ENCODE data around the gene TBC1D10A.
A peak's percentile ranks its signal among the peaks of the same experiment; 100 is the strongest.

TBC1D10A gene

DNA sequence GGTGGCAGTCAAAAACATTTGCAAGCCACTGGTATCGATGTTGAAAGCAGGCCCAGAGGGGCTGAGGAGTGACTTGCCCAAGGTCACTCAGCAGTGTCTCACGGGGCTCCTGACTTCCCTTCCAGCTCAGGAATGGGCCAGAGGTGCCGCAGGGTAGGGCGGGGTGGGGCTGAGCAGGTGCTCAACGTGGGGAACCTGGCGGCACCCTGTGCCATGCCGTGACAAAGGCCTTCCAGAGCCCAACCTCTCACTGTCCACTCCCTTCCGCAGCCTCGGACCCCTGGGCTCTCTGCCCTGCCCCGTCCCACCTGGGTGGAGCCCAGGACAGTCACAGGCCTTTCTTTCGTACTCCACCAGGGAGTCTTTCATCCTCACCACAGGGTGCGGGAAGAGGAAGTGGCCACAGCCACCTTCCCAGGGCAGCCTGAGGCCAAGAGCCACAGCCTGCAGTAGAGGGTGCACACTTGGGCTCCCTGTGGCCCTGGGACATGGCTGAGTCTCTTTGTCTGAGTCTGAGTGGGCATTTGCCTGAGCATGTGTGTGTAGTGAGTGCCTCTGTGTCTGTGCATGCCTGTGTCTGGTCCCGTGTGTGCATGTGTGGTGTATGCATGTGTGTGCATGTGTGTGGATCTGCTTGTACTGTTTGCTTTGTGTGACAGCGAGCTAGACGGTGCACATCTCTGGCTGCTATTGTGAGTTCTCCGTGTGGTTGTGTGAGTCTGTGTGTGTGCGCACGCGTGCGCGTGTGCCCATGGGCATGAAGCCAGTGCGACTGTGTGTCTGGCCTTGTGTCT lies 74.1 kb downstream of the TBC1D10A start:
- no peaks in the 10 kb centered on the region for H3K9me3 Mint-ChIP-seq
- peaks cover 48% of the 10 kb centered on the region for H3K4me1 Mint-ChIP-seq
- peak overlapping the region; percentile 59 for H3K27ac Mint-ChIP-seq
- ATAC-seq = no peak
- H3K36me3 Mint-ChIP-seq (ENCODE audit: low read depth) = no peaks in the 10 kb centered on the region
- DNase-seq = no peak
- no peak overlapping the region for H3K4me3 Mint-ChIP-seq
- H3K27me3 Mint-ChIP-seq = no peaks in the 10 kb centered on the region

GRCh38 chr22:30251711-30252110 lies 75.0 kb downstream of the TBC1D10A start:
- Mint-ChIP-seq H3K9me3 (no peaks in the 10 kb centered on the region), H3K4me1 (peaks cover 56% of the 10 kb centered on the region), H3K36me3 (ENCODE audit: low read depth) (no peaks in the 10 kb centered on the region), H3K27ac (peak overlapping the region; percentile 19), H3K27me3 (no peaks in the 10 kb centered on the region), H3K4me3 (no peak overlapping the region)
- ATAC-seq = no peak
- DNase-seq = no peak

DNA sequence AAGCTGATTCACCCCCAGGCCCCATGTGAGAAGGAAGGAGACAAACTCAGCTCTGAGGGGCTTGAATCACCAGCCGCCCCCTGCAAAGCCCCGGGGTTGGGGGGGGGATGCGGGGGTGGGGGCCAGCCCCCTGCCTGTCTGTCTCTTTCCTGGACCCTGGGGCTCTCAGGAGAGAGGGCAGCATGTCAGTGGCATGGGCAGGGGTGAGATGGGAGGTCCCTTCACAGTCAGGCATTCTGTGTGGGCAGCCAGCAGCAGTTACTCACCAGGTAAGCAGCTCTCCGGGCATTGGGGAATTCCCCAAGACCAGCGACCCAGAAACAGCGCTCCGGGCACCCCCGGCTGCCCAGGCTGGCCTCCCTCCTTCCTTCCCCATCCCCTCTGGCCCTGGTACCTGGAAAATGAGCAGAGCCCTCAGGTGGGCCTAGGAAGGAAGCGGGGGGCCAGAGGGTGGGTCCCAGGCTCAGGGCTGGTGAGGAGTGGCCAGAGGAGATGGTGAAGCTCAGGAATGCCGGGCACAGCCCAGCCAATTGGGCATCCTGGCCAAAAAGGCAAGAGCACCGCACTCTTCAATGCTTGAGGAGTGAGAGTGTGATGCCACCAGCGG lies 76.0 kb downstream of the TBC1D10A start:
- H3K27me3 Mint-ChIP-seq = no peaks in the 10 kb centered on the region
- peaks cover 4% of the 10 kb centered on the region for H3K36me3 Mint-ChIP-seq (ENCODE audit: low read depth)
- H3K4me3 Mint-ChIP-seq = no peak overlapping the region
- peak overlapping the region; percentile 80 for H3K27ac Mint-ChIP-seq
- DNase-seq (peak; percentile 69), ATAC-seq (peak; percentile 63)
- H3K9me3 Mint-ChIP-seq = no peaks in the 10 kb centered on the region
- H3K4me1 Mint-ChIP-seq = peaks cover 60% of the 10 kb centered on the region

DNA sequence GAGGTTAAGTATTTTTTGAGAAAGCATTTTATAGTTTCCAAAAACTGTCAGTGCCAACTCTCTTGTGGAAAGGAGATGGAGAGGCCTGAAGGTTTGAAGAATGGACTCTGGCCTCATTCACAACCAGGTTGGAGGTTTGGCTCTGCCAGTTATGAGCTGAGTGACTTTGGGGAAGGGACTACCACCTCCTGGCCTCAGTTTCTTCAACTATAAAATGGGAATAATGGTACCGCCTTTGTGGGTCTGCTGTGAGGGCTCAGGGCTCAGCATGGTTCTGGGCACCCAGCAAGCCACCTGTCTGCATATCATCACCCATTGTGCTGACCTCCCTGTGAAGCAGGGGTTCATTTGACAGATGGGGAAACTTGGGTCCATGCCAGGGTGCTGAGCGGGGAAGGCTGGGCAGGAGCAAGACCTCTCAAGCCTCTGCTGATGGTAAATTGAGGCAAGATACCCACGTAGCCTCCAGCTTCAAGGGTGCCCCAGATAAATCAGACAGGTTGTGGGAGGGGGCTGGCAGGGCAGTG lies 76.6 kb downstream of the TBC1D10A start:
- H3K27me3 Mint-ChIP-seq = no peaks in the 10 kb centered on the region
- H3K9me3 Mint-ChIP-seq = no peaks in the 10 kb centered on the region
- peaks cover 62% of the 10 kb centered on the region for H3K4me1 Mint-ChIP-seq
- no peak overlapping the region for H3K4me3 Mint-ChIP-seq
- DNase-seq (no peak), ATAC-seq (no peak)
- H3K27ac Mint-ChIP-seq = peak overlapping the region; percentile 80
- peaks cover 9% of the 10 kb centered on the region for H3K36me3 Mint-ChIP-seq (ENCODE audit: low read depth)

DNA sequence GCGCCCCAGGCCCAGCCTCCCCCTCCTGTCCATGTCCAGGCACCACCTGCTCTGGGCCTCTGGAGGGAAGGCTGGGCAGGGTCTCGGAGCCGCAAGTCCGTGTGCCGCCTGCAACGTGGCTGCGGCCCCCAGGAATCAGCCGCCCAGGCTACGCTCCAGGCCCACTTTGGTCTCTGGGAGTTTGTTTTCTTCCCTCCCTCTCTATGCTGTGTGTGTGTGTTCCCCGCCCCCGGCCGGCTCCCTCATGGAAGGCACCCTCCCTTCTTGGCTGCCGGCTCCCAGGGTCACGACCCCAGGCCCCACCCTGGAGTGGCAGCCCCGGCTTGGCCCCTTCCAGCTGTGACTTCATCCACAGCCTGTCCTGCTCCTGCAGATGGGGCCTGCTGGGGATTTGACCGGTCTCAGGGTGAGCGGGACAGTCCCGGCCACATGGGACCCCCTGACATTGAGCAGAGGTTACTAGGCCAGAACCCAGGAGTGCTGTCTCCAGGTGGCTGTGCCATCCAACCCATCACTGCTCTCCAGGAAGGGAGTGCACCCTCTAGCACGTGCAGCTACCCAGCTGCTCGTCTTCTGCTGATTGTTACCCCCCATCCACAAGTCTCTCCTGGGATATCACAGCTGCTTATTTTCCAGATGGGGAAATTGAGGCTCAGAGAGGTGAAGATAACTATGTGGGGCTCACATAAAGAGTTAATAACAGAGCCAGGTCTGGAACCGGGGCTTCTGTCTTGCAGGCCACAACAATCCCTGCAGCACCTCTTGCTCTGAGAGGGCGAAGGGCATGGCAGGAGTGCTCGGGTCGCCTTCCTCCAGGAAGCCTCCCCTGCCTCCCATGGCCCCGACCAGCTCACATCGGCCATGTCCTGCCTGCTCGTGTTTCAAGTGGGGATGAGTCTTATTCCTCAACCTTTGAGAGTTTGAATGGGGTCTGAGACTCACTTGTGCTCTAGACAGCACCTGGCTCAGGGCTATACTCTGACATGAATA lies 77.4 kb downstream of the TBC1D10A start:
- ATAC-seq (no peak), DNase-seq (no peak)
- Mint-ChIP-seq H3K27ac (peak overlapping the region; percentile 80), H3K9me3 (no peaks in the 10 kb centered on the region), H3K4me1 (peaks cover 70% of the 10 kb centered on the region), H3K27me3 (no peaks in the 10 kb centered on the region), H3K4me3 (no peak overlapping the region), H3K36me3 (ENCODE audit: low read depth) (peaks cover 16% of the 10 kb centered on the region)

DNA sequence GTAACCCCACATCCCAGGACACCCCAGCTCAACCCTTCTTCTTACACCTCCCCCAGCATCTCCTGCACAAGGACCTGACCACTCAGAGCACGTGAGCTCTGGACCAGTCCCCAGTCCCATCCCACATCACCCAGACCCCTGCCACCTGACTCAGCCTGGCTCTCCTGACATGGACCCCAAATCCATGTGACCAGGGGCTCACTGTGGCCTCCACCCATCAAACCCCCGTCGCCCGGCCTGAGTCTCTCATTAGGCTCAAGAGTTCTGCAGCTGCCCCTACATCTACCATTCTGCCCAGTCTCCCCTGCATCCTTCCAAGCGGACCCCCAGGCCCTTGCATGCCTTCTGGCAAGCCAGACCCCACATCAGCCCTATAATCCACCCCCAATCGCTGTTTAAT lies 78.3 kb downstream of the TBC1D10A start:
- Mint-ChIP-seq H3K9me3 (no peaks in the 10 kb centered on the region), H3K27me3 (no peaks in the 10 kb centered on the region), H3K36me3 (ENCODE audit: low read depth) (peaks cover 25% of the 10 kb centered on the region), H3K4me3 (no peak overlapping the region), H3K27ac (peak overlapping the region; percentile 73), H3K4me1 (peaks cover 76% of the 10 kb centered on the region)
- DNase-seq = no peak
- ATAC-seq = no peak

DNA sequence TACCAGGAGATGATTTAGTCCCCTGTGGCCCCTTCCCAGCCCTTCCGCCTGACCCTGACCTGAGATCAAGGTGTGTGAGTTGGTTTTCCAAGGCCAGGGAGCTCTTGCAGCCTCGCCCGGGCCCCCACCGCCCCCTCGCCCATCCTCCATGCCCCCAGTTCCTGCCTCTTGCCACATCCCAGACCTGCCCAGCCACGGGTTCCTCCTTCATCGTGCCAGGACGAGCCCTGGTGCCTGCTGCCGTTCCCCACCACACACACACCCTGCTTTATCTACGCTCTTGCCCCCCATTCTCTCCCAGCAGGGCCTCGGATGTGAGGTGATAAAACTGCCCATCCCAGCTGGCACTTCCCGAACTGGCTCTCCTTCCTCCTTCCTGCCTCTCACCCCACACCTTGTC lies 78.8 kb downstream of the TBC1D10A start:
- ATAC-seq (no peak), DNase-seq (no peak)
- peak overlapping the region; percentile 91 for H3K27ac Mint-ChIP-seq
- no peaks in the 10 kb centered on the region for H3K9me3 Mint-ChIP-seq
- H3K36me3 Mint-ChIP-seq (ENCODE audit: low read depth) = peaks cover 29% of the 10 kb centered on the region
- no peaks in the 10 kb centered on the region for H3K27me3 Mint-ChIP-seq
- peak overlapping the region; percentile 91 for H3K4me3 Mint-ChIP-seq
- H3K4me1 Mint-ChIP-seq = peaks cover 78% of the 10 kb centered on the region

DNA sequence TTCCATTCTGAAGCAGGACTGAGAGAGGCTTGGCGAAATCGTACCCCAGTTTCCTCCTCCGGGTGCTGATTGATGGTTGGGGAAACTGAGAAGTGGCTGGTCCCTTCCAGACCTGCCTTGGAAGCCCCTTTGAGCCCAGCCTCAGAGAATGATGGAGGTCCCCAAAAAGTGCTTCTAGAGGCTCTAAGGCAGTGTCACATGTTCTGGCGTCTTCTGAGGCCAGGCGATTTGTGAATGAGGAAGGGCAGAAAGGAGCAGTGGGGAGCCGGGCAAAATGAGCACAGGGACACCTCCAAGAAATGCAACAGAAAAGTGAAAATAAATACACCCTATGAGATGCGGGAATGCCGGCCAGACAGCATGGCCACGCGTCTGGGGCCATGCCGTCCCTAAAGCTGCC lies 79.2 kb downstream of the TBC1D10A start:
- ATAC-seq (no peak), DNase-seq (no peak)
- Mint-ChIP-seq H3K27me3 (no peaks in the 10 kb centered on the region), H3K27ac (peak overlapping the region; percentile 91), H3K9me3 (no peaks in the 10 kb centered on the region), H3K4me3 (peak overlapping the region; percentile 91), H3K36me3 (ENCODE audit: low read depth) (peaks cover 33% of the 10 kb centered on the region), H3K4me1 (peaks cover 78% of the 10 kb centered on the region)

GRCh38 chr22:30246814-30247376 lies 79.8 kb downstream of the TBC1D10A start:
- peaks cover 76% of the 10 kb centered on the region for H3K4me1 Mint-ChIP-seq
- H3K9me3 Mint-ChIP-seq = no peaks in the 10 kb centered on the region
- DNase-seq (peak; percentile 54), ATAC-seq (peak; percentile 9)
- H3K4me3 Mint-ChIP-seq = peak overlapping the region; percentile 91
- H3K27ac Mint-ChIP-seq = peak overlapping the region; percentile 91
- H3K27me3 Mint-ChIP-seq = no peaks in the 10 kb centered on the region
- H3K36me3 Mint-ChIP-seq (ENCODE audit: low read depth) = peaks cover 37% of the 10 kb centered on the region

DNA sequence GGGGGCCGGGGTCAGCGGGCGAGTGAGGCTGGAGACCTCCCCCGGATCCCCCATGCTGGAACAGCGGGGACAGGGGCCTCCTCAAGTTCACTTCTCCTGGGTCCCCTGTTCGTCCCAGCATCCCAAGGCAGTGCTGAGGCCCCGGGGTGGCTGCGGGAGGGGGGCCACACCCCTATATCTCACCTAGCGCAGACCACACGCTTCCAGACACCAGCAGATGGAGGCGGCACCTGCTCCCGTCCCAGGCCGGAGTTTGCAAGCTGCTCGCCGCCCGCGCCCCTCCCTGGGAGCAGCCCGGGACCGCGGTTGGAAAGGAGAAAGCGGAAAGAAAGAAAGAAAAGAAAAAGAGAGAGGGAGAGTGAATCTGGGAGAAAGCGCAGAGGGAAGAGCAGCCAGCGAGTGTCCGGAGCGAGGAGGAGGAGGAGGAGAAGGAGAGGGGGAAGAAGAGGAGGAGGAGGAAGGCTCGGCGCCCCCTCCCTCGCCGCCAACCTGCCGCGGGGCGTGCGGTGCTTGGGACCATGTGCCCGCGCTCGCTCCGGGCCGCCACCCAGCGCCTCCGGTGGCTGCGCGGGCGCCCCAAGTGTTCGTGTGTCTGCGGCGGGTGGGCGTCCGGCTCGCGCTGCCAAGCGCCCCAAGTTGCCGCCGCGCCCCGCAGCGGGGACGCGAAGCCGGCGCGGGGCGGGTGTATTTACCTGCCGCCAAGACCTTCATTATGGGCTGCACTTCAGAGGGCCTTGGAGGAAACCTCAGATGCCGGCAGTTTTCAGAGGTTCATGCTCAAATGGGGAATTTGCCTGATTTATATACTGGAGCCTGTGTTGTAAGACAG lies 80.5 kb downstream of the TBC1D10A start, which contains the start of gene LIF:
TSS of gene LIF (minus strand) at position 775 of the 829 bp plus-strand sequence. CDS start at position 711, 64 bp downstream.
- Mint-ChIP-seq H3K27ac (peak within 1 kb of the TSS; percentile 91), H3K27me3 (no peaks in the 10 kb centered on the region), H3K36me3 (ENCODE audit: low read depth) (peaks cover 41% of the 10 kb centered on the region), H3K4me1 (peaks cover 70% of the 10 kb centered on the region), H3K9me3 (no peaks in the 10 kb centered on the region), H3K4me3 (peak within 1 kb of the TSS; percentile 91)
- DNase-seq (peak; percentile 66), ATAC-seq (peak; percentile 35)

GRCh38 chr22:30245181-30245984 lies 81.4 kb downstream of the TBC1D10A start:
- Mint-ChIP-seq H3K9me3 (no peaks in the 10 kb centered on the region), H3K27me3 (no peaks in the 10 kb centered on the region), H3K4me1 (peaks cover 73% of the 10 kb centered on the region), H3K4me3 (peak overlapping the region; percentile 91), H3K27ac (peak overlapping the region; percentile 91), H3K36me3 (ENCODE audit: low read depth) (peaks cover 48% of the 10 kb centered on the region)
- DNase-seq (peak; percentile 50), ATAC-seq (no peak)

GRCh38 chr22:30244641-30245040 lies 82.1 kb downstream of the TBC1D10A start:
- no peak for ATAC-seq
- peaks cover 49% of the 10 kb centered on the region for H3K36me3 Mint-ChIP-seq (ENCODE audit: low read depth)
- no peaks in the 10 kb centered on the region for H3K27me3 Mint-ChIP-seq
- H3K4me1 Mint-ChIP-seq = peaks cover 65% of the 10 kb centered on the region
- peak overlapping the region; percentile 91 for H3K27ac Mint-ChIP-seq
- no peaks in the 10 kb centered on the region for H3K9me3 Mint-ChIP-seq
- DNase-seq = no peak
- peak overlapping the region; percentile 91 for H3K4me3 Mint-ChIP-seq

DNA sequence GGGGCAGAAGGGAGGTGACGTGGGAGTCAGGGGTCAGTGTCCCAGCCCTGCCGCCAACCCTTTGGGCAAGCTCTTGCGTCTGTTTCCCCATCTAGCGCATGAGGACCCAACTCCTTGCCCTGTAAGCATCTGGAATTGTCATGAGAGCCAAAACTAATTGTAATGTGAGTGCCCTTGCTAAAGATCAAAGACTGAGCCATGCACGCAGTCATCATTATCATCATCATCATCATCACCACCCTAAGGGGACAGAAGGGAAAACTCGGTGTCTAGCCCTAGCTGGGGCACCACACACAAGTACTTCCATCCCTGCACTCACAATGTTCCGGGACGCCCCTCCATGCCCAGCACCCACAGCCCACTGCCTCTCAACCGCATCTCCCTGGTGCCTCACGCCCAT lies 82.7 kb downstream of the TBC1D10A start:
- no peak for ATAC-seq
- Mint-ChIP-seq H3K4me3 (peak overlapping the region; percentile 91), H3K36me3 (ENCODE audit: low read depth) (peaks cover 49% of the 10 kb centered on the region), H3K4me1 (peaks cover 62% of the 10 kb centered on the region), H3K27me3 (no peaks in the 10 kb centered on the region), H3K9me3 (no peaks in the 10 kb centered on the region), H3K27ac (peak overlapping the region; percentile 91)
- DNase-seq = no peak

Data from activated naive CD8-positive, alpha-beta T cell treated with anti-CD3 and anti-CD28 coated beads, Interleukin-2, amount 50 U/mL, for 24 hours (primary cell).